Colonic mucosa (tissue), 4 donors: ENCODE measurements around the gene IER5L. TPM values are rescaled to one million over a fixed set of nuclear protein-coding genes. Genes with fewer than 3 reads are reported as not detected.

Source experiments
- DNase-seq: peaks from one replicate; pipeline ENCODE4 v3.0.0-alpha.2; 2020
- H3K27ac ChIP-seq: fragments of 200-600 bp; one replicate; pipeline ENCODE4 v1.8.0; 2021
- H3K27me3 ChIP-seq: fragments of 200-600 bp; one replicate; pipeline ENCODE4 v1.8.0; 2021
- H3K36me3 ChIP-seq: fragments of 200-600 bp; one replicate; pipeline ENCODE4 v1.8.0; 2021
- H3K4me1 ChIP-seq: fragments of 200-600 bp; one replicate; pipeline ENCODE4 v1.8.0; 2021; ENCODE audit warnings: mild to moderate bottlenecking
- H3K4me3 ChIP-seq: fragments of 200-600 bp; one replicate; pipeline ENCODE4 v1.8.0; 2021
- H3K9ac ChIP-seq, 2 donors: one replicate each; pipeline ENCODE4 v1.7.0; 2013; ENCODE audit warnings: control low read depth in 2 of 2, low read depth in 2 of 2, low read length in 2 of 2
- H3K9me3 ChIP-seq: fragments of 200-600 bp; one replicate; pipeline ENCODE4 v1.8.0; 2021
- intact Hi-C: fragments of 100-400 bp; cut with DNase I; formaldehyde crosslinking; loops from one replicate; pipeline ENCODE4 v1.14.1; 2022
- total RNA-seq, 2 donors: library from RNA; stranded (reverse); fragmentation: NEBNext Ultra II Directional in 1 of 2; extraction: Animal tissue kit (Norgen Biotek cat#: 25700) in 1 of 2; gene quantifications; one replicate each; pipeline ENCODE4 v1.2.1, GENCODE V29; 2021
- TF ChIP-seq, protein P1 (sequence below): fragments of 200-600 bp; IDR thresholded peaks from one replicate; pipeline ENCODE4 v1.8.0; 2022; ENCODE audit warnings: antibody characterized with exemption, mild to moderate bottlenecking
- donor health status: healthy.
- donor health status: DM: no; HTN: no; CAD: no.
- donor health status: DM: no; HTN: no; CAD: no.

Gene IER5L
- total RNA-seq, 2 donors from 2014 or later, result 9.1 to 9.6 TPM

- no peak overlapping the region for H3K27ac ChIP-seq
- DNase-seq, result no peak
- no peaks in the 10 kb centered on the region for H3K36me3 ChIP-seq
- no peaks in the 10 kb centered on the region for H3K9me3 ChIP-seq
- no peak overlapping the region for H3K9ac ChIP-seq
- no peaks in the 10 kb centered on the region for H3K4me1 ChIP-seq
- TF ChIP-seq, protein P1, sequence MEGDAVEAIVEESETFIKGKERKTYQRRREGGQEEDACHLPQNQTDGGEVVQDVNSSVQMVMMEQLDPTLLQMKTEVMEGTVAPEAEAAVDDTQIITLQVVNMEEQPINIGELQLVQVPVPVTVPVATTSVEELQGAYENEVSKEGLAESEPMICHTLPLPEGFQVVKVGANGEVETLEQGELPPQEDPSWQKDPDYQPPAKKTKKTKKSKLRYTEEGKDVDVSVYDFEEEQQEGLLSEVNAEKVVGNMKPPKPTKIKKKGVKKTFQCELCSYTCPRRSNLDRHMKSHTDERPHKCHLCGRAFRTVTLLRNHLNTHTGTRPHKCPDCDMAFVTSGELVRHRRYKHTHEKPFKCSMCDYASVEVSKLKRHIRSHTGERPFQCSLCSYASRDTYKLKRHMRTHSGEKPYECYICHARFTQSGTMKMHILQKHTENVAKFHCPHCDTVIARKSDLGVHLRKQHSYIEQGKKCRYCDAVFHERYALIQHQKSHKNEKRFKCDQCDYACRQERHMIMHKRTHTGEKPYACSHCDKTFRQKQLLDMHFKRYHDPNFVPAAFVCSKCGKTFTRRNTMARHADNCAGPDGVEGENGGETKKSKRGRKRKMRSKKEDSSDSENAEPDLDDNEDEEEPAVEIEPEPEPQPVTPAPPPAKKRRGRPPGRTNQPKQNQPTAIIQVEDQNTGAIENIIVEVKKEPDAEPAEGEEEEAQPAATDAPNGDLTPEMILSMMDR, result no peak
- no peak overlapping the region for H3K4me3 ChIP-seq
- H3K27me3 ChIP-seq, result no peaks in the 10 kb centered on the region
- intact Hi-C loops, result no loop called here
Measured at GRCh38 chr9:129204840-129205239, 26.8 kb upstream of the IER5L start.

GRCh38 chr9:129203556-129203909 is 25.5 kb upstream of the IER5L start:
- H3K27ac ChIP-seq, result no peak overlapping the region
- H3K9ac ChIP-seq, result peak overlapping the region in 1 of 2 donors; percentile 56
- no peaks in the 10 kb centered on the region for H3K36me3 ChIP-seq
- H3K4me1 ChIP-seq, result no peaks in the 10 kb centered on the region
- no peak for DNase-seq
- TF ChIP-seq, protein P1, result no peak
- peak overlapping the region; percentile 57 for H3K4me3 ChIP-seq
- intact Hi-C loops, result no loop called here
- H3K9me3 ChIP-seq, result no peaks in the 10 kb centered on the region
- no peaks in the 10 kb centered on the region for H3K27me3 ChIP-seq

- TF ChIP-seq, protein P1, result no peak
- H3K36me3 ChIP-seq, result no peaks in the 10 kb centered on the region
- peak overlapping the region; percentile 65 for H3K27ac ChIP-seq
- no peaks in the 10 kb centered on the region for H3K27me3 ChIP-seq
- DNase-seq, result peak; percentile 90
- peak overlapping the region in 1 of 2 donors; percentile 56 for H3K9ac ChIP-seq
- no peaks in the 10 kb centered on the region for H3K9me3 ChIP-seq
- peak overlapping the region; percentile 57 for H3K4me3 ChIP-seq
- H3K4me1 ChIP-seq, result no peaks in the 10 kb centered on the region
- intact Hi-C loops, result no loop called here
Measured at GRCh38 chr9:129202613-129203555, 24.8 kb upstream of the IER5L start.

GRCh38 chr9:129201866-129202265 is 23.8 kb upstream of the IER5L start:
- TF ChIP-seq, protein P1, result no peak
- Histone ChIP-seq H3K36me3 (no peaks in the 10 kb centered on the region), H3K4me3 (no peak overlapping the region), H3K9ac (no peak overlapping the region), H3K4me1 (no peaks in the 10 kb centered on the region), H3K27me3 (no peaks in the 10 kb centered on the region), H3K27ac (no peak overlapping the region), H3K9me3 (no peaks in the 10 kb centered on the region)
- DNase-seq, result no peak
- intact Hi-C loops, result no loop called here

DNA sequence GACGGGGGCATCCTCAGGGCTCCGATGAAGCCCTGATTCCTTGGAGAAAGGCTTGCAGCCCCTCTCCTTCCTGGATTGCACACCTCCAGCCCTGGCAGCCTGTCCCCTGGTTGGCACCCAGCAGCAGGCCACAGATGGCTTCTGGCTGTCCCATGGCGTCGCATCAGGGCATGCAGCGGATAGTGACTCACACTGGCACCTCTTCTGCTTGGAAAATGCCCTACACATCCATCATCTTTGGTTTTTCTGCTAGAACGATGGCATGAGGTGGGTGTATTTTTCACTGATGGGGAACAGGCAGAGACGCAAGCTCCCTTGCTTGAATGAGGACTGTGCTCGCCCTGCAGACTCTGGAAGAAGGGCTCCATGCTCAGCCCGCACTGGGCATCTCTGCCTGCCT is 23.2 kb upstream of the IER5L start:
- Histone ChIP-seq H3K4me3 (no peak overlapping the region), H3K9ac (no peak overlapping the region), H3K27me3 (no peaks in the 10 kb centered on the region), H3K4me1 (no peaks in the 10 kb centered on the region), H3K36me3 (no peaks in the 10 kb centered on the region), H3K9me3 (no peaks in the 10 kb centered on the region), H3K27ac (no peak overlapping the region)
- intact Hi-C loops, result no loop called here
- no peak for DNase-seq
- TF ChIP-seq, protein P1, result no peak
